GM21528 (cell line): ENCODE results near the gene NR2C2AP.
A peak's percentile ranks its signal among the peaks of the same experiment; 100 is the strongest.
"Not testable (repeated sequence)": the region's sequence is repeated elsewhere in the genome, so short reads cannot be mapped to it uniquely, and the experiment has no call there.

ENCODE experiments used
- ATAC-seq: cut with Tn5 transposase; IDR thresholded peaks from one replicate; pipeline ENCODE4 v1.9.1; 2021; ENCODE audit warnings: mild to moderate bottlenecking, moderate library complexity; ENCODE audit not compliant: unreplicated experiment, low FRiP score

Gene NR2C2AP

DNA sequence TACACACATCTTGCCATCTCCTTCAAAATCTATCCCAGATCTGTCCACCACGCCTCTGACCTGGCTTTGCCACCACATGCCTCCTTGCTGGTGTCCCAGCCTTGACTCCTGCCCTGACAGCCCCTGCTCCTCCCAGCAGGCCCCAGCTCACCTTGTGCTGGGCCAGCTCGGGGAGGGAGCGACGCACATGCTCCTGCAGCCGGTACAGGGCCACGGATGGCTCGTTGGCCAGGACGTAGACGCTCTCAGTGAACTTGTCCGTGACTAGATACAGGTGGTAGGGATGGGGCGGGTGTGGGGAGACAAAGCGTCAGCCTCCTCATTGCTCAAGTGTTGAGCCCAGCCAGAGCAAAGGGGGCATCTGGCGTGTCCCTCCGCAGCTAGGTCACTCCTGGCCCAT is 16.5 kb downstream of the NR2C2AP start:
- ATAC-seq: no peak

DNA sequence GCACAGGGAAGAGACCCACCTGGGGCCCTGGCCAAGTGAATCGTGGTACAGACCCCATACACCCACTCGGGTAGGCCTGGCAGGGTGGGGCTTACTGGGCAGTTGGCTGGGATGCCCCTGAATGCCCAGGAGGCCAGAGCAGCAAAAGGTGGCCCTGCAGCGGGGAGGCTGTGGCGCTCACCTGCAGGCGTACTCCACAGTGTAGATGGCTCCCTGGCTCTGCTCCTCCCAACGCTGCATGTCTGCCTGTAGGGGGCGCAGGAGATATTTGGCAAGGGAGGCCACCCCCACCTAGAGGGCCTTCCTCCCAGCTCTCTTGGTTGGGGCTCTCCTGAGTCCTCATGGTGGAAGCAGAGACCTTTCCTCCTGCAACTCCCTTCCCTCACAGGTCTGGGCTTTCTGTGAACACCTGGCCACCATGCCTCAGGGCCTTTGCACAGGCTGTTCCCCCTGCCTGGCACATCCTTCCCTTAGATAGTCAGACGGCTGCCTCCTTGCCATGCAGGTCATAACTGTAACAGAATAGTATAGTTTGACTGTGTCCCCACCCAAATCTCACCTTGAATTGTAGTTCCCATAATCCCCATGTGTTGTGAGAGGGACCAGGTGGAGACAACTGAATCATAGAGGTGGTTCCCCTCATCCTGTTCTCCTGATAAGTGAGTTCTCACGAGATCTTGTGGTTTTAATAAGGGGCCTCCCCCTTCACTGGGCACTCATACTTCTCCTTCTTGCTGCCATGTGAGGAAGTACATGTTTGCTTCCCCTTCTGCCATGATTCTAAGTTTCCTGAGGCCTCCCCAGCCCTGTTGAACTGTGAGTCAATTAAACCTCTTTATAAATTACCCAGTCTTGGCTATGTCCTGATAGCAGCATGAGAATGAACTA is 17.1 kb downstream of the NR2C2AP start:
- no peak for ATAC-seq

DNA sequence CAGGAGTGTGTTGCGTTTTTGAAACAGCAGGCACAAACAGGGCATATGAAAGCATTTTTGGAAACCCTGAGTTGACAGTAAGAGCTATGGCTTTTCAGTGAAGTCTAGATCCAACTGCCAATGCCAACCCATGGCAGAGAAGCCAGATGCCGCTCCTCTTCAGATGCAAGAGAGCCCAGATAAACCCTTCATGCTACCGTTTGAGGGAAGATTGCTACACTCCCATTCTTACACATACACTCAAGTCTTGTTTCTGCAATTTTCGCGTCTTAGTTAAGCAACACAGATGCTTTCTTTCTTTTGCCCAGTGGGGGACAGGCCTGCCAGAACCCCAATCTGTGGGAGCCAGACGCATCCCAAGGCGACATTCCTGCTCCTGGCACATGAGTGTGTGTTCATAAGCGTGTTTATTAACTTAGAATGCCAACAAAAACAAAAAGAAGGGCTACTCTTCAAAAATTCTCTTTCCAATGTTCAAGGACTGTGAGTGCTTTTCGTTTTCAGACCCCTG is 21.7 kb downstream of the NR2C2AP start:
- no peak for ATAC-seq

DNA sequence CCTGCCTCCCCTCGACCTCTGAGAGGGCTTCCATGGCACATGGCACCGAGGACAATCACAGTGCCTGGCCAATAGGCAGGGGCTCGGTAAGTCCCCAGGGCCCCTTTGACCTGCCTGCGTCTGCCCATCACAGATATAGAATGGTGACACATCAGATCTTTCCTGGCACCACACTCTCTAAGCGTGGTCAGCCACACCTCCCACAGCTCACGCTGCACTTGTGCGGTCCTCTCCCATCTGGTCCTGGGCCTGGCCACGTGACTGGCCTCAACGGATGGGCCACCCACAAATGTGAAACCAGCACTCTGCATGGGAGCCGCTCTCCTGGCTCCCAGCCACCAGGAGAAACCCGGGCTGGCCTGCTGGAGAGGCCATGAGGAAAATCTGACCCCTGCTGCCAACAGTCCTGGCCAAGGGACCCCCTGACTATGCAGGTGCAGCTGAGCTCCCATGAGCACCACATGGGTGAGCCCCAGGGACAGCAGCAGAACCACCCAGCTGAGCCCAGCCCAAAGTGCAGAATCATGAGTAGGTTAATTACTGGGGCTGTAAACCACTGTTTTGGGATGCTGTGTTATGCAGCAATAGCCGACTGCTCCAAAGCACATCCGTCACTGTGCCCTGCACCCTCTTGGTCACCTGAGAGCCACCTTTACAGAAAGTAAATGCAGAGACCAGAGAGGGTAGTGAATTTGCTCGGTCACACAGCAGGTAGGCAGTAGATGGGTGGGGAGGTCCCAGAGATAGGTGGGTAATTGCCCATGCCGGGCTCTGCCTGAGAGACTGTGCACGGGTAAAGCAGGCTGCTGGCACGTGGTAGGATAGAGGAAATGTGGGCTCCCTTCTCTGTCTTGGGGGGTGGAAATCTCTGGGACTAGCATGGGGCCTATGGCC is 23.4 kb downstream of the NR2C2AP start:
- no peak for ATAC-seq

DNA sequence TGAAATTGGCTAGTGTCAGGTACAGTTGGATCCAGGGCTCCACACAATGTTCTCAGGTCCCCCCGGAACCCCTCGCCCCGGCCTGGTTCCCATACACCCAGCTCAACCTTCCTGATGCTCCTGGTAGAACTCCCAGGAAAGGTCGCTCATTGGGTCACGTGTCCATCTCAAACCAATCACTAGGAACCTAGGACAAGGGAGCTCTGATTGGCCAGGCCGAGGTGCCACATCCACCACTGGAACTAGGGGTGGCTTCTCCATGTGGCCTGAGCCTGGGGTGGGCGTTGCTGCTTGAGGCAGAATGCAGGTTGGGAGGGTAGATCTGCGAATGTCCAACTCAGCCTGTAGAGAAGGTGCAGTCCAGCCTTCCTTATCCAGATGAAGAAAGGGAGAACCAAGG is 26.3 kb downstream of the NR2C2AP start:
- ATAC-seq: no peak

DNA sequence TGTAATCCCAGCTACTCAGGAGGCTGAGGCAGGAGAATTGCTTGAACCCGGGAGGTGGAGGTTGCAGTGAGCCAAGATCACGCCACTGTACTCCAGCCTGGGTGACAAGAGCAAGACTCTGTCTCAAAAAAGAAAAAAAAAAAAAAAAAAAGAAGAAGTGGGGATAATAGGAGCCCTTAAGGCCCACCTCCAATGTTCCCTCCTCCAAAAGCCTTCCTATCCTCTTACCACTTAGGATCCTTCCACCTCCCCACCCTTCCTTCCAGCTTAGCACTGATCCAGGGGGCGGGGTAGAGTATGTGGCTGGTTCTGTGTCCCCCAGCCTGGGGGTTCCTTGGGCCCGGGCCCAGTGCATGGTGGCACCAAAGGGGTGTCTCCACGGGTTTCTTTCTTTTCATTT is 30.0 kb downstream of the NR2C2AP start:
- ATAC-seq: not testable (repeated sequence)

DNA sequence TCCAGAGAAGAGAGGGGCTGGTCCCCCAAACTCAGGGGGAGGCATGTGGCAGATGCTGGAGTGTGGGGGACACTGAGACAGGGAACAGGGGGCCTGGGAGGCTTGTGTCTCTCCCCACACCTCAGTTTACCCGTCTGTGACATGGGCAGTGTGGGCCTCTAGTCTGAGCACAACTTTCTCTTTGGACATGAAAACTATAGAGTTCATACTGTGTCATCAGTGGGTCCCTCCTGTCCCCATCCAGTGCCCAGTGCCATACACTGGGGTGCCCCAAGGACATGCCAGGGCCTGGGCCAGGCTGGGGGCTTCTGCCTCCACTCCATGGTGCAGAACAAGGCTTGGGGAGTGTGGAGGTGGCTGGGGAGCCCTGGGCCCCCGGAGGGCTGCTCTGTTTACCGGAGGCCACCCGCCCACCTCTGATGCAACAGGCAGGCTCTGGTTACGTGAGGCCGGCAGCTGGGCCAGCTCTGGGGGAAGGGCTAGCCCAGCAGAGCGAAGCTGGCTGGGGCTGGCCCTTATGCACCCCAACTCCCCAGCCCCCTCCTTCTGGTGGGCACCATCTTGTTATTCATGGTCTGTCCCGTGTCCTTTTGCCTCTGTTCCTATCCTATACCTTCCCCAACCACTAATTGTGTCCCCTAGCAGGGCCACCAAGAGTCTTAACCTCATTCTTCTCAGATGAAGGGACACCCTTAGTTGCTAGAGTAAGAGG is 31.2 kb downstream of the NR2C2AP start:
- ATAC-seq: no peak

DNA sequence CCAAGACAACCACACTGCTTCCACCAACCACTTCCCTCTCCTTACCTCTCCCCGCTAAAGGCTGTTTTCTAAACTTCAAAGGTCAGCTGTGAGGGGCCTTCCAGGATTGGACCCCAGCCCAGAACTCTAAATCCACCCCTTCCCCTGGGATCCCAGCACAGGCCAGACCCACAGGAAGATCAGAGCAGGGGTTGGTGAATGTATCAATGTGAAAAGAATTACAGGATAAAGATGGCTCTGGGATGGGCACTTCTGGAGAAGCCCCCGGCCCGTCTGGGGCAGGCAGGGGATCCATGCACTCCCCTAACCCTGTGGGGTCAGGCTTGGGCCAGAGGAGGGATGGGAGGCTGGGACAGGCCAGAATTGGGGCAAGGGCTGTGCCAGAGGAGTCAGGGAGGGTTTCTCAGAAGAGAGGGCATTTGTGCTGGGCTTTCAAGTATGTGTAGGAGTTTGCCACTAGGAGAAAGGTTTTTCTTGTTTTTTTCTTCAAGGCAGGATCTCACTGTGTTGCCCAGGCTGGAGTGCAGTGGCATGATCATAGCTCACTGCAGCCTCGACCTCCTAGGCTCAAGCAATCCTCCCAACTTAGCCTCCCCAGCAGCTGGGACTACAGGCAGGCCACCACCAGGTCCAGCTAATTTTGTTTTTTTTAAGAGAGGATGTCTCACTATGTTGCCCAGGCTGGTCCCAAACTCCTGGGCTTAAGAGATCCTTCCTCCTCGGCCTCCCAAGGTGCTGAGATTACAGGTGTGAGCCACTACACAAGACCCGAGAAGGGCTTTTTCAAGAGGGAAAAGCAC is 32.1 kb downstream of the NR2C2AP start:
- no peak for ATAC-seq

DNA sequence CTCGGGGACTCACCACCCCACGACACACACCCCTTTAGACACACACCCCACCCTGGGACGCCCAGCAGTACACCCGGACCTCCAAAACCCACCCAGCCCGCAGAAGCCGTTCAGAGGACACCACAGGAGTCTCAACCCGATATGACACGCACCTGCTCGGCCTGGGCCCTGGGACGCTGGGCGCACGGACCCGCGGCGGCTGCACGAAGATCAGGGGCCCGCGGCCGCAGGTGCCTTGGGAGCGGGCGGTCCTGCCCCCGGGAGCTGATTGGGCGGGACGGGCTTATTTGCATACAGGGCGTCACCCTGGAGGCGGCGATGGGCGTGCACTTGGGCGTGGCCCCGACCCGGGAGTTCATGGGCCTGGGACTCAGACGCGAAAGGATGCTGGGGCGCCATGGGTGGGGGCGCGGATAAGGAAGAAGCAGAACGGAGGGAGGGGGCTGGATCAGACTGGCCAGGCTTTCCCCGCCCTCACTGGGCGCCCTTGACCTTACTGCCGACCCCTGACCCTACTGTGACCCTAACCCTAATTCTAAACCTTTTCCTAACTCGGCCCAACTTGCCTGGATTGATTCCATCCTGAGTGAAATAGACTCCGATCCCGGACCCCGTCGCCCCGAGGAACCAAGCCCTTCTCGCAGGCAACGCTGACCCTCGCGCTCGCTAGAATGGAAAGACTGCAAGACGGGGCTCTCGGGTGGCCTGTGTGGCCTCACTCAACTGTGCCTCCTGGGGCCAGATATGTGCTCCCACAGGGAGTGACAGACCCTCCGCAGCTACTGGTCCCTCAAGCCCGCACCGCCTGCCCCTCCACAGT is 33.0 kb downstream of the NR2C2AP start, which contains the start of gene MEF2B:
Gene MEF2B, minus strand, starts transcription at position 211 of the 820 bp plus-strand sequence. CDS start 19,528 bp downstream, outside the sequence.
- peak; percentile 73 for ATAC-seq

DNA sequence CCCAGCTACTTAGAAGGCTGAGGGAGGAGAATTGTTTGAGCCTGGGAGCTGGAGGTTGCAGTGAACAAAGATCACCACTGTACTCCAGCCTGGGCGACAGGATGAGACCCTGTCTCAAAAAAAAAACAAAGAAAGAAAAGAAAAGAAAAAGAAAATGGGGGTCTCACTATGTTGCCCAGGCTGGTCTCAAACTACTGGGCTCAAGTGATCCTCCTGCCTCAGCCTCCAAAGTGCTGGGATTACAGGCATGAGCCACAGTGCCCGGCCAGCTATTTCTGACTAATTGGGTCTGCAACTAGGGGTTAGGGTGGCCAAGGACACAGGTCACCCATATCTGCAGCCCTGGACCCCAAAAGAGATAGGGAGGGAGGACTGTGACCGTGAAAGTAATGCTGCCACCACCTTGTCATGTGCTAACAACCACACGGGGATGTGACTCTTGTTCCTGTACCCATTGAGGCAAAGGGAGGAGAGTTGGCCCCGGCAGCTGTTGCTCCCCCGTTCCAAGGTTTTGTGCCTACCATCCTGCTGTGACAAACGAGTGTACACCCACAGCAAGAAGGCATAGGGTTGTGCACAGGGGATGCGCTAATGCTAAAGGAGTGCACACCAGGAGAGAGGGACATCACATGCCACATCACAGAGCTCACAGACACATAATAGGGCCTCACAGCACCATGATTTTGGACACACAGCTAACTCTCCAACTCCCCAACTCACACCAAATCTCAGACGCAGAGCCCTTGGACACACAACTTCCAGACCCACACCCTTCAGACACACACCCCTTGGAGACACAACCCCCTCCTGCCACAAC is 33.8 kb downstream of the NR2C2AP start:
- peak; percentile 10 for ATAC-seq

DNA sequence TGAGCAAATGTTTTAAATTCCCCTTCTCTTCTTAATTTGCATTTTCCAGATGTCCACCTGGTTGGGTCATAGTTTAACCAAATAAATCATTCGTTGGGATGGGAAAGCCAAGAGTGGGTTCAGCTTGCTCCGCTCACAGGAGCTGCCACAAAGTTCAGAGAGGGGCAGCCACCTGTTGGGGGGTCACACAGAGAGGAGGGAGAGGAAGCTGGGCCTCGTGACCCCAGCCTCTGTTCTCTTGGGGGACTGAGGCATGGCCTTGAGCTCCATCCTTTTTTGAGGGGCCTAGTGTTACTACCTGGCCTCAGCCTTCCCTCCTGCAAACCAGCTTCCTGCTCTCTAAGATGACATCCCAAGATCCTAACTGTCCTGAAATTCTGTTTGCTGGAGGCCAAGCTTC is 35.6 kb downstream of the NR2C2AP start:
- no peak for ATAC-seq

DNA sequence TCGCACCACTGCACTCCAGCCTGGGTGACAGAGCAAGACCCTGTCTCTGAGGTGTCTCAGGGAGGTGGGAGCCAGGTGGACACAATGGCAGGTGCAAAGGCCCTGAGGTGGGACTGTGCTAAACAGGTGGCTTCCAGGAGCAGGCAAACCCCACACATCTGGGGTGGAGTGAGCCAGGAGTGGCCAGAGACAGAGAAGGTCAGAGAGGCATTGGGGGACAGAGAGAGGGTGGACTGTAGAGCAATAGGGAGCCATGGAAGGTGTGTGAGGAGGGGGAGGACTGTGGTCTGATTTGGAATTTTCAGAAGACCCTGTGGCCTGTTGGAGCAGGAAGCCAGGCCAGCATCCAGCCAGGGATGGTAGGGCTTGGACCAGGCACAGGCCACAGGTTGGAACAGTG is 37.8 kb downstream of the NR2C2AP start:
- no peak for ATAC-seq

DNA sequence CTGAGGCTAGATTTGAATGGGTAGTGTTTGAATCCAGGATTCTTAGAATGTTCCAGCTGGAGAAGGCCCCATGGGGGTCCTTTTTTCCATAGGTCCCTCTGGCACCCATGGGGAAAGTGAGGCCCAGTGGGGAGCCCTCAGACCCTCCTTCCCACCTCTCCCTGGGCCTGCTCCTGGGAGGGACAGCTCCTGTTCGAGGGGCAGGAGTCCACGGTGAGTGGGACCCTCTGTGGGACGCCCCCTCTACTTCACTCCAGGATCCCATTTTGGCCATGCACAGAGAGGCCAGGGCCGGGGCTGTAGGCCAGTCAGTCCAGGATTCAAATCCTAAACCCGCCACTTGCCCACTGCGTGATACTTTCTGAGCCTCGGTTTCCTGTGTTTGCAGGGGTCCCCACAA is 40.7 kb downstream of the NR2C2AP start:
- ATAC-seq: no peak

DNA sequence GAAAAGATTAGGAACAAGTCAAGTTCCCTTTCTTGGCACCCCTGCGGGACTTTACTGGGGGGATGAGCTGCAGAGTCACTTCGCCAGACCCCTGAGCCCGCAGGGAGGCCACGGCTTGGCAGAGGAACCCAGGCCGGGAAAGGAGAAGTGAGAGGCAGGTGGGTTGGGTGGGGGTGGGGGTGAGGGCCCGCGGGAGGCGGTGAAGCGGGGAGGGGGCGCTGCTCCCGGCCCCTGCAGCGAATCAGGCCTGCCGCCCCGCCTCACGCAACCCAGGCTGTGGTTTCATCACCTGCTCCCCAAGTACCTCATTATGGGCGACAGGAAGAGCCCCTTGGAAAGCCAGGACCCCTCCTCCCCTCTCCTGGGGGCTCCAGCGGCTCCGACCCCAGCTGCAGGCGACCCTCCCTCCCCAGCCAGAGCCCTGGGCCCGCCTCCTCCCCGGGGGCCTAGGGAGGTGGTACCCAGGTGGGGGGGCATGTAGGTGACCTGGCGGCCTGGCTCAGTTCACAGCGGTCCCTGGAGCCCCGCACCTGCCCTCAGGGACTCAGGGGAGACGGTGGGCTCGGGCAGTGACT is 42.7 kb downstream of the NR2C2AP start:
- ATAC-seq: no peak

DNA sequence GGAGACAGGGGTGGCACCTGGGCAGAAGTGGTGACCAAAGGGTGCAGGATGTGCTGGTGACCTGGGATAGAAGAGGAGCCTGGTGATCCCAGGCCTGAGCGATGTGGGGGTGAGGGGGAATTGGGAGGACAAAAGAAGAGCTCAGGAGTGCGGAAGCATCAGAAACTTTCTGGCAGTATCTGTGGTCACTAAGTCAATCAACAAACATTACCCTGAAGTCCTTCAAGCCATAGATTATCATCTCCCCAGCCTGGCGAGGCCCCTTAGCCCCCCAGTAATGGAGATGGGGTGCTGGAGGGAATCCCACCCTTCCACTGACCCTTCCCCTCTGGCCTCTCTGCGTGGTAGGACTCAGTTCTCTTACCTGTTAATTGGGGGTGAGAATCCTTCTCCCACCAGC is 43.7 kb downstream of the NR2C2AP start:
- no peak for ATAC-seq

DNA sequence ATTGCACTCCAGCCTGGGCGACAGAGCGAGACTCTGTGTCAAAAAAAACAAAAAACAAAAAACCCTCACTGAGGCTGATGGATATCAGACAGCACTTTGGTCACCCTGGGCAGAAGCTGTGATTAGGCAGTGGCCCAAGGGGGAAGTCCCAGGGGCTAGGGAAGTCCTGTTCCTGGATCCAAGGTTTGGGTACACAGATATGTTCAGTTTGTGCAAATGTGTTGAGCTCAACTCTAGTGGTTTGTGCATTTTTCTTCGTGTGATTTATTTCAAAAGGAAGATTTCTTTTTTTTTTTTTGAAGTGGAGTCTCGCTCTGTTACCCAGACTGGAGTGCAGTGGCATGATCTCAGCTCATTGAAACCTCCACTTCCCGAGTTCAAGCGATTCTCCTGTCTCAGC is 45.4 kb downstream of the NR2C2AP start:
- no peak for ATAC-seq

DNA sequence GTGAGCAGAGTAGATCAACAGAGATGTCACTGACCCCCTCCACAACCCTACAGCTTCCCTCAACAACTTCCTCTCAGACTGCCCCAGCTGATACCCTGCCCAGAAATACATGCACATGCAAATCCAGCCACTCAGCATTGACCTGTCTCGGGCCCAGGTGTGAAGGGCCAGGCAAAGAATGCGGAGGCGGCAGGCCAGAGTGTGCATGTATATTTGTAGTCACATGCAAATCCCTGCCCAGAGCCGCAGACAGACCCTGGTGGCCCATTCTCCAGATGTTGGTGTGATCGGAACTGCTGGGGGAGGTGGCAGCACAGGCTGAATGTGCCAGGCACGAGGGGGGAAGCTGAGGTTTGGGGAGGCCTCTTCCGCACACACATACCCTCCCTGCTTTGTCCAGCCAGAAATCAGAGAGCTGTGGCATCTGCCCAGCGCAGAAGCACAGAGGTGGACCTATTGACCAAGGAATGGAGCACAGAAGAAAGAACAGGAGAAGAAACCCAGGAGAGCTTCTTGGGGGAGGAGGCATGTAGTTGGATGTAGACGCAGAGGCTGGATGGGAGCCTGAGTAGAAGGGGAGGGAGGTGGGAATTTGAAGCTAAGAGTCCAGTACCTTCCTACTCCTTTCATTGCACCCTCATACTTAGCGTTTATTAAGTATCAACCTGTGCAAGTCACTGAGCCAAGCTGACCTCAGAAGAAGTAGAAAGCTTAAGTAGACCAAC is 47.6 kb downstream of the NR2C2AP start:
- peak; percentile 68 for ATAC-seq
